ENCODE results near the gene SLC44A5.
"Not testable (repeated sequence)": the region's sequence is repeated elsewhere in the genome, so short reads cannot be mapped to it uniquely, and the experiment has no call there.

SLC44A5 gene

DNA sequence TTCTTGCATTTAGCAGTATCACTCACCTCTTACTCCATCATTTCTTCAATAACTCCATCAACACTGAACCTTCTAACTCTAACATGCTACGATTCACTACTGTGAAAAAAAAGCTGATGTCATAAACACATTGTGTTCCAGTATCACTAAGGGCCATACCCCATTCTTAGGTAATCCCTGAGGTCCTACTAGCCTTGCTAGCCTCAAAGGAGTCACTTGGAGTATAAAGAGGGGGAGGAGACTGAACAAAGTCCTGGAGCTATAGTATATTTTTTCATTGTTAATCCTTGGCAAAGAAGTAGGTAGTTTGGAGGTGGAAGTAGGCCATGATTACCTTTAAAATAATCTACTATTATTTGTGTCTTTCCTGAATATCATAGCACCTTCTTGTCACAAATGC, at the start of gene SLC44A5:
TSS of gene SLC44A5 (minus strand) at position 101 of the 400 bp plus-strand sequence. CDS start 69,667 bp downstream, outside the sequence.
- DNase-seq (ENCODE audit: low spot score), result no peak

DNA sequence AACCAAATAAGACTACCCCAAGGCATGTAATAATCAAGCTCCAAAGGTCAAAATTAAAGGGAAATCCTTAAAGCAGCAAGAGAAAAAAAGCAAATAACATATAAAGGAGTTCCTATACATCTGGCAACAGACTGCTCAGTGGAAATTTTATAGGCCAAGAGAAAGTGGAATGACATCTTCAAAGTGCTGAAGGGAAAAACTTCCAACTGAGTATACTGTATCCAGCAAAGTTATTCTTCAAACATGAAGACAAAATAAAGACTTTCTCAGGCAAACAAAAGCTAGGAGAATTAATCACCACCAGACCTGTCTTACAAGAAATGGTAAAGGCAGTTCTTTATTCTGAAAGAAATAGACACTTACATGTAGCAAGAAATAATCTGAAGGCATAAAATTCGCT, 45.0 kb upstream of the SLC44A5 start:
- no peak for DNase-seq (ENCODE audit: low spot score)

DNA sequence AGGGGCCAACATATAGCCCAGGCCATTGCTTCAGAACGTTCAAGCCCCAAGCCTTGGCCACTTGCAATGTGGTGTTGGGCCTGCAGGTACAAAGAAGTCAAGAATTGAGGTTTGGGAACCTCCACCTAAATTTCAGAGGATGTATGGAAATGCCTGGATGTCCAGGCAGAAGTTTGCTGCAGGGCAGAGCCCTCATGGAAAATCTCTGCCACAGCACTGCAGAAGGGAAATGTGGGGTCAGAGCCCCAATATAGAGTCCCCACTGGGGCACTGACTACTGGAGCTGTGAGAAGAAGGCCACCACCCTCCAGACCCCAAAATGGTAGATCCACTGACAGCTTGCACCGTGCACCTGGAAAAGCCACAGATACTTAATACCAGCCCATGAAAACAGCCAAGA, 36.3 kb upstream of the SLC44A5 start:
- DNase-seq (ENCODE audit: low spot score), result not testable (repeated sequence)

DNA sequence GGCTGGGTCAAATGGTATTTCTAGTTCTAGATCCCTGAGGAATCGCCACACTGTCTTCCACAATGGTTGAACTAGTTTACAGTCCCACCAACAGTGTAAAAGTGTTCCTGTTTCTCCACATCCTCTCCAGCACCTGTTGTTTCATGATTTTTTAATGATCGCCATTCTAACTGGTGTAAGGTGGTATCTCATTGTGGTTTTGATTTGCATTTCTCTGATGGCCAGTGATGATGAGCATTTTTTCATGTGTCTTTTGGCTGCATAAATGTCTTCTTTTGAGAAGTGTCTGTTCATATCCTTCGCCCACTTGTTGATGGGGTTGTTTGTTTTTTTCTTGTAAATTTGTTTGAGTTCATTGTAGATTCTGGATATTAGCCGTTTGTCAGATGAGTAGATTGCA, 34.2 kb upstream of the SLC44A5 start:
- not testable (repeated sequence) for DNase-seq (ENCODE audit: low spot score)

DNA sequence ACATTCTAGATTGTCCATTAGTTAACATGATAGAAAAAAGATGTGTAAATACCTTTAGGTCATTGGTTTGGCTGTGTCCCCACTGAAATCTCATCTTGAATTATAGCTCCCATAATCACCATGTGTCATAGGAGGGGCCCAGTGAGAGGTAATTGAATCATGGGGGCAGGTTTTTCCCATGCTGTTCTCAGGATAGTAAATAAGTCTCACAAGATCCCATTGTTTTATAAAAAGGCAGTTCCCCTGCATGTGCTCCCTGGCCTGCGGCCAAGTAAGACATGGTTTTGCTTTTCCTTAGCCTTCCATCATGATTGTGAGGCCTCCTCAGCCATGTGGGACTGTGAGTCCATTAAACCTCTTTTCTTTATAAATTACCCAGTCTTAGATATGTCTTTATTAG, 32.5 kb upstream of the SLC44A5 start:
- no peak for DNase-seq (ENCODE audit: low spot score)

DNA sequence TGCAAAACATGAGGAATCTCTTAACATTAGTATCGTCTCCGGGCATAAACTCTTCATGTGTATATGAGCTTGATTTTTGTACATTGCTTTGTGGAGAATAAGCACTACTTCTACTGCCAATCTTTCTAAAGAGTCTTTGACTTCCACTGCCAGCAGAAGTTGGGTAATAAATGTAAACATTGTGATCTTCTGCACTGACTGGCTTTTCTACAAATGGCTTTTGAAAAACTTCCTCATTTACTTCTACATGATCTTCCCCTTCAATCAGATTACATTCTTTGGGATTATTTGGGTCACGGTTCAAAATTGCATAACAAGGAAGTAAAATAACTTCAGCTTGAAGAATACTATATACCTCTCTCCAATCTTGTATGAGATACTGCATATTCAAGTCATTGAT, 30.4 kb upstream of the SLC44A5 start:
- DNase-seq (ENCODE audit: low spot score), result no peak

DNA sequence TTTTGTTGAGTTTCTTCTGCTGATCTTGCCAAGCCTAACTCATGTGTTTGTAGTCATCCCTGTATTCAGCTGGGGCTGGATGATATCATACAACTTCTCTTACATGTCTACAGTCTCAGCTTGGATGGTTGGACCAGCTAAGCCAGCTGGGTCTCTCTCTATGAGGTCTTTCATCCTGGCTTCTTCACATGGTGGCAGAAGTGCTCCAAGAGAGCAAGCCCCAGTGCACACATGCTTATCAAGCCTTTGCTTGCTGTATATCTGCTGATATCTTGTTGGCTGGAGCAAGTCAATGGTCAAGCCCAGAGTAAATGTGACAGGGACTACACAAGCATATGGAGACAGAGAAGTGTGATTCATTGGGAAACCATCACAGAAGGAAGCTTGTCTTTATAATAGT, 29.2 kb upstream of the SLC44A5 start:
- DNase-seq (ENCODE audit: low spot score), result no peak

DNA sequence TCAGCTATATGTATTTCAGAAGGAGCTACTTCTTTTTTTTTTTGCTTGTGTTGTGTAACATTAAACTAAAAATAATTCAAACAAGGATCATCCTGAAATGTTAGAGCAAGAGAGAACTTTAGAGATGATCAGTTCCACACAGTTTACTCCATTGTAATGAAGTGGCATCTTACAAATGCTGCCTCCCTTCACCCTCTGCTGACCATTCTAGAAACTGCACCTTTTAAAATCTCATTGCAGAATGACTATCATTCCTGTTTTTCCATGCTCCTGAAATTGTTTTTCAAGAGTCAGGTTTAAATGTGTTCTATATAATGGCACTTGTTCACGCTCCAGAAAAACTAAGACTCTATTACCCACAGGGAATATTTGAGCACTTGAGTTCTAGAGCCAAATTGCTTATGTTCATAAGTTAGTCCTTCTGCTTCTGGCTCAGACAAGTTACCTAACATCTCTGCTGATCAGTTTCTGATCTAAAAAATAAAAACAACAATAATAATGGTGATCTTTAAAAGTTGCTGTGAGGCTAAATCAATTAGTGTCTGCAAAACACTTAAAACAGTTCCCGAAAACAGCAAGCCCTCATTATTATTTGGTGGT, 21.5 kb upstream of the SLC44A5 start:
- DNase-seq (ENCODE audit: low spot score), result peak; percentile 45

DNA sequence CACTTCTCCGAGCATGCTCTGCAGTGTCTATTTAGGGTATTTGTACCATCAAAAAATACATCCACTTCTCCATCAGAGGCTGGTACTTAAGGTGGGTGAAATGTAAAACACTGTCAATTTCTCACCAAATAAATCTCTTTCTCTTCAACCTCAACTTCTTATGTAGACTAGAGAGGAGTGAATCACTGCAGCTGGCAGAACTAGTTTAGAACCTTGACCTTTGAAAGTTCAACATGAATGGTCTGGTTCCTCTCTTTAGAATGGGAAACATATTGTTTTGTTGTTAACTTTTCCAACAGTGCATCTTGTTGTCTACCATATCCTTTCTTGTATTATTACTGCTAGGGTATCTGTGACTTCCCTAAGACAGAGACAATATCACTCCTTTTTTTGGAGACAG, 20.1 kb upstream of the SLC44A5 start:
- no peak for DNase-seq (ENCODE audit: low spot score)

DNA sequence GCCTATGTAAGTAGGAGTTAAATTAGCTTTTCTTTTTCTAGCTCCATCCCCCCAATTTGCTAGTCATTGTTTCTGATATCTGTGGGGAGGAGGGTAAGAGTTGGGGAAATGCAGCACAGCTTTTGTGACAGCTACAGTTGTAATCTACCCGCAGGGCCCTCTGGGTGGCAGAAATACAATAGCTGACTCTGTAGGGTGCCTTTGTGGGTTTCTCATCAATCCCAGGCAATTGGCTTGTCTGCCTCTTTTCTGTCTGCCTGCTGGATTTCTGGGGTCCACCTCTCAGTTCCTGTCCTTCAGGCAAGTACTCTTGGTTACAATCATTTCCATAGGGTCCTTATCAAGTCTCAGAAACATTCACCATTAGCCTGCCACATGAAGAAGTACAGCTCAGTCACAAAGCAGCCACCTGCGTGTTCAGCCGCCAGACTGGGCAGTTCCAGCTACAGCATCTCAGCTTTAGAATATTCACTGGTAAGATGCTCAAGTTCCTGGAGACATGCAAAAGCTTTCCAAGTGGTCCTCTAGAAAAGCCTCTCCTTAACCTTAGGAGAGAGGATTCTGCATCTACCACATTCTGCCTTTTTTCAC, 19.2 kb upstream of the SLC44A5 start:
- no peak for DNase-seq (ENCODE audit: low spot score)

DNA sequence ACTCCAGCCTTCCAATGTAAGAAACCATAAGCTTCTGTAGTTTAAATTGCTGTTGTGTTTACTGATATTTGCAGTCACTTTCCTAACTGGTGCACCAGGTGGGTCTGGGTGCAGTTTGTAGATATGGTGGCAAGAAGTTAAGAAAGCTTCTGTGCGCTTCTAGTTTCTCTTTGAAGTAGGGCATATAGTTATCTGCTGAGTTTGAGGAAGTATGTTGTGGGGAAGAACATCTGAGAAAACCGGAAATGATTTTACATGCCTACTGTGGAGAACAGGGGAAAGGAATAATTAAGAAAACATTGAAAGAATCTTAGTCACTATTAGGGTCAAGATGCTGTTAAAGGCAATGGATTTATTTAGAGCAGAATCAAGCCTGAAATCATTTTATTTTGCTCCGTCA, 14.9 kb upstream of the SLC44A5 start:
- no peak for DNase-seq (ENCODE audit: low spot score)

DNA sequence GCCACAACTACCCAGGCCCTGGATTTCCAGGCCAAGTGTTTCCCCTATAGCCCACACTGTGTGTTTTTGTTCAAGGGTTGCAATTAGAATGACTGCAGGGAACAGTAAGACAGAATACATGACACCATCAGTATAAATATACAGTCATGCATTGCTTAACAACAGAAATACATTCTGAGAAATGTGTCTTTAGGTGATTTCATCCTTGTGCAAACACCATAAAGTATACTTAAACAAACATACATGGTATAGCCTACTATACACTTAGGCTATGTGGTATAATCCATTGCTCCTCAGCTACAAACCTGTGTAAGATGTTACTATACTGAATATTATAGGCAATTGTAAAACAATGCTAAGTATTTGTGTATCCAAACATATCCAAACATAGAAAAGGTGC, 7.5 kb upstream of the SLC44A5 start:
- DNase-seq (ENCODE audit: low spot score), result no peak

DNA sequence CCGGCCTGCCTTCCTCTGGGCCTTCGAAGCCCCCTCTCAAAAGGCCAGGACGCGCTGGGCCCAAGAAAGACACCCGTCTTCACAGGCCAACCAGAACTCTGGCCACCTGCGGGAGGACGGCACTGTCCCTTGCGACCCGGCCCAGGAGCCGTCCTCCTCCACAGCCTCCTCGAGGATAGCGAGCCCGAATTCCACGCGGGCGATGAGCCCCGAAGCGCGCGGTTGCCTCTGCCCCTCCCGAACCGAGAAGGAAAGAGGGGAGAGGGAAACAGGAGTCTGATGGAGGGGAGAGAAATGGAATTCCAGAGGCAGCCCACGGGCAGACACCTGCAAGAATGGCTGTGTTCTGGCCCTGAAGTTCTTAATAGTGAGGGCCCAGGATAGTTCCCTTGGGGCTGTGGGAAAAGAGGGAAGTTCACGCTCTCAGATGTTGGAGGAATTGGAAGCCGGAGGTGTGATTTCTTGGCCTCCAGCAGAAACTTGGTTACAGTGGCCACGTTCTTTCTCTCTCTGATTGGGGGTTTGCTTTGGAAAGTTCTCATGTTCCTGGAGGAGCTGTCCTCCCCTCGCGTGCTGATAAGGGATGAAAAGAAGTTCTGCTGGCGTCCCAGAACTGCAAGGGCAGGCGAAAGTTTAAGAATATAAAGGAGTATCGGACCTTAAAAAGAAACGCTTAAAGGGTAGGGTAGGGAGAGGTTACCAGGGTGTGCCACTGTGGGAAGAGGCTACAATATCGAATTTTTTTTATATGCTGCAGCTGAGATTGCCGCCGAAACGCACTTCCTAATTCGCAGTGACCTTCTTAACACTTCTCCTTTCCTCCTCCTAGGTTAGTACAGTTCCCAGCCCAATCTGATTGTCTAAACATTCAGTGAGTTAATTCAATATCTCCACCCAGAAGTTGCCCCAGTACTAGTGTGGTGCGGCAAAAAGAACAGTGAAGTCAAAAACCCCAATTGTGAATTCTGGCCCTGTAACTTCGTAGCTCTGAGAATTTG, 5.8 kb upstream of the SLC44A5 start:
- peak; percentile 26 for DNase-seq (ENCODE audit: low spot score)

DNA sequence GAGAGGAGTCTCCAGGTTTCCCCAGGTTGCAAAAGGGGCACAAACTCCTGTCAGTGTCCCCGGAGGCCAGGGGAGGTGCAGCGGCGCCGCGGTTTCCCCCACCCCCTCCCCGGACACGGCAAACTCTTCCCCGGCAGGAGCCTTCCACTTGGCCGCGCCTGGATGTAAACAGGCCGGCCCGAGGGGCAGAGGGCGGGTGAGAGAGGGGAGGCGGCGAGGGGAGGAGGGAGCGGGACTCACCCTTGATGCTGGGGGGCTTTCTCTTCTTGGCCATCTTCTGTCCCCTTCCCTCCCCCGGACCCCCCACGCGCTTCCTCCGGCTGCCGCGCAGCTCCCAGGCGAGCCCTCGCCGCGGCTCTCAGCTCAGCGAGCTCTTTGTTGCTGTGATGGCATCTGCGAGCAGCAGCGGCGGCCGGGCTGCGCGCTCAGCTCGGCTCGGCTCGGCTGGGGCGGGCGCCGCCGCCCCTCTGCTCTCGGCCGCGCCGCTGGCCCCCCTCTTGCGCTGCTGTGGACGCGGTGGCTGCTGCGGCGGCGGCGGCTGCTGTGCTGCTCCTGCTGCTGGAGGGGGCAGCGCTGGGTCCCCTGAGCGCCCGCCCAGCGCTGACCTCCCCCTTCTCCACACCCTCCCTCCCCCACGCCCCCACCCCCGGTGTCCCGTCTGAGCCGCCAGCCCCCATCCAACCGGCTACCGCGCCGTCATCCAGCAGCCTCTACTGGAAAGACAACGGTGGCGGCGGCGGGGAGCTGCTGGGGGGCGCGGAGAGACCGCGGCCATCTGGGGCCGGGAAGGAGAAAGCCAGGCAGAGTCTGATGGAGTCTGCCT, 4.9 kb upstream of the SLC44A5 start:
- DNase-seq (ENCODE audit: low spot score), result peak; percentile 83

DNA sequence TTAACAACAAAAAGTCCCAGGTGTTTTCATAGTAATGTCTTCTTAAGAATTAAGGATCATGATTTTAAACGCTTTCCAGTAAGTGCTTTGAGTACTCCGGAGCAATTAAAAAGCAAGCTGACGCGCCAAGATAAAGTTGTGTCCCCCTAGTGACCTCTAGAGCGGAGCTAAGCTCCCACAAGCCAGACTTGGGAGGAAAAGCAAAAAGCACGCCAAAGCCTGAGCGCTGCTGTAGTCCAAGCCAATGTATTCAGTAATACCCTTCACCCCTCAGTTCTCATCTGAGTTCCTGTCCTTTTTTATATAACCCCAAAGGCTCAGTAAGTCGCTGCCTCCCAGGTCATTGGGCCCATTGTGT, 3.5 kb upstream of the SLC44A5 start:
- no peak for DNase-seq (ENCODE audit: low spot score)

DNA sequence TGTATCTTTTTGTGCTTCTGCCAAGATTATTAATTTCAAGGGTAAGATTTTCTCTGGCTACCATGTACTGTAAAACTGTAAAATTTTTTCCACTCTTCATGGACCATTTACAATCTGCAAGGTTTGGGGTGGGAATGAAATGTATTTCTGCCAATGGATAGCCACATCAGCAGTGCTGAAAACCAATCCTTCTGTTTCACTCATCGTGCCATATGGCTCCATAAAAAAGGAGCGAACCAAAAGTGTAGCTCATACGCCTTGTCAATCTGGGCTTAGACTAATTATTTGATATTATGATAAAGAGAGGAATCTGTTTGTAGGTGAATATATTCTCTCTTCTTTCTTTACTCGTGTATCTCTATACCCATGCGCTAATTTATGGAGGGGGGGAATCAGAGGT, 3.0 kb upstream of the SLC44A5 start:
- no peak for DNase-seq (ENCODE audit: low spot score)

DNA sequence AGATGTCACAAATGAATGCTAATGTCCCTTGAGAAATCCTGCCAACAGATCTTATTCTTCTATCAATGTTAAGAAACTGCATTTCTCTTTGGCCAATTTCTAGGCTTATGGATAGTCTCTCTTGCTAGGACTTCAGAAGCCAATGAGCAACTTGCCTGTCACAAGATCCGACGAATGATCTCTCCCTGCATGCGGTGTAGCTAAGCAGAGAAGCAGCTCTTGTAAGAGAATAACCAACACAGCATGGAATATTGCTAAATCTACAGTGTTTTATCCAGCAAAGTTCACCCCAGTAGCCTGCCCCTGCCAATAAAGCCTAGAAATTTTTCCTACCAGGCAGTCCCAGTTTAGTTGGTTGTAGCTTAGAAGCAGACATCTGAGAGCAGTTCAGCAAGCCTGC, 2.1 kb upstream of the SLC44A5 start:
- no peak for DNase-seq (ENCODE audit: low spot score)

DNA sequence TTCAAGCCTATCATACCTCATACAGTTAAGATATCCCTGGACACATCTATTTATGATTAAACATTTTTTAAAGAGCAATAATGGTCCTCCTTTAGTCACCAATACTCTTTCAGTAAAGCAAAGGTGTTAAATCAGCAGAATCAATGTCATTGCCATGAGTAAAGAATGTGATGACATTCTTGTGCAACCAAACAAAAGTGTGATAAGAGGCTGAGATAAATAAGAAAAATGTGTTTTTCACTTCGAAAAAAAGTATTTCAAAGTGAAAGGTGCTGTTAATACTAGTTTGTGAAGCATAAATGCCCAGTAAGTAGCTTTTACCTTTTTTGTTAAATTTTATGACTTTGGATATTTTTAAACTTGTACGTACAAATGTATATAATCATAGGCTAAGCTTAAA, 8.4 kb downstream of the SLC44A5 start:
- no peak for DNase-seq (ENCODE audit: low spot score)

DNA sequence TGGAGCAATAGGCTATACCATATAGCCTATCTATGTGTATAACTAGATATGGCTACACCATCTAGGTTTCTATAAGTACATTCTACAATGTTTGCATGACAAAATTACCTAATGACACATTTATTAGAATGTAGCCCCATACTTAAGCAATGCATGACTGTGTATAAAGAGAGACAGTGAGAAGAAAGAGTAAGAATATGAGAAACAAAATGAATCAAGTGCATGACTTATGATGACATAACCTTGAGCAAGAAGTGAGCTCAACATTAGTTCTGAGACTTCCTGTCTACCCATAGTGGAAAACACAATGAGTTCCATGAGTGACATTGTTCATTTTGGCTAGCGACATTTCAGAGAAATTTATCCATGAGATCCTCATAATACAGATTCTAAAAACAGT, 10.1 kb downstream of the SLC44A5 start:
- DNase-seq (ENCODE audit: low spot score), result no peak

DNA sequence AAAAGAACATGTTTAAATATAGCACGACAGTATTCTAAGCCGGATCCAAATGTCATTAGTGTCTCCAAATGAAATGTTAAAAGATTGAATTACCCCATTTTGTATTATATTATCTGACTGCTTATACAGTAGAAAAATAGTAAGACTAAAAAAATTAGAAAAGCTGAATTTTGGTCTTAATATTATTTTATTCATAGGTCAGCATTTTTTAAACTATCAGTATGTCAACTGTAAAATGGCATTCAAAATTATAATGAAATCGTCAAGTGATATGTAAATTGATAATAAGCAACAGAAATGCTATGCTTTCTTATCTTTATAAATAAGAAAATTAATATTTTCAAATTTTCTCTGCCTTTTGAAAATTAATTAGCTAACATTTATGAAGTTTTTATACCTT, 16.6 kb downstream of the SLC44A5 start:
- DNase-seq (ENCODE audit: low spot score), result no peak

DNA sequence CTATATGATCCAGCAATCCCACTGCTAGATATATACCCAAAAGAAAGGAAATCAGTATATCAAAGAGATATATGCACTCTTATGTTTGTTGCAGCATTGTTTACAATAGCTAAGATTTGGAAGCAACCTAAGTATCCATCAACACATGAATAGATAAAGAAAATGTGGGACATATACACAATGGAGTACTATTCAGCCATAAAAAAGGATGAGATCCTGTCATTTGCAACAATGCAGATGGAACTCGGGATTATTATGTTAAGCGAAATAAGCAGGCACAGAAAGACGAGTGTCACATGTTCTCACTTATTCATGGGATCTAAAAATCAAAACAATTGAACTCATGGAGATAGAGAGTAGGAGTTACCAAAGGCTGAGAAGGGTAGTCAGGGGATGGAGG, 17.5 kb downstream of the SLC44A5 start:
- DNase-seq (ENCODE audit: low spot score), result not testable (repeated sequence)

DNA sequence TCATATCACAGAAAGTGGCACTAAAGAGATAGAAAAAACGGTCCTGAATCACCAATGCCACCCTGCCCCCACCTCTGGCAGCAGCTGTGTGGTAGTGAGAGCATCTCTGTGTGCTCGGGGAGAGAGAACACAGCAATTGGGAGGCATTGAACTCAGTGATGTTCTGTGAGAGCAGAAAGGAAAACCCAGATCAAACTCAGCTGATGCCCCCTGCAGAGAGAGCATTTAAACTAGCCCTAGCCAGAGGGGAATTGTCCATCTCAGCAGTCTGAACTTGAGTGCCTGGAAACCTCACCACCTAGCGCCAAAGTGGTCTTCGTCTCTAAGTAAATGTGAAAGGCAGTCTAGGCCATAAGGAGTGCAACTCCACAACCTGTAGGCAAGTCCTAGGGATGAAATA, 21.3 kb downstream of the SLC44A5 start:
- no peak for DNase-seq (ENCODE audit: low spot score)

Measured in D341Med (cell line).